ENCODE results near the gene CDK15.

Gene CDK15

DNA sequence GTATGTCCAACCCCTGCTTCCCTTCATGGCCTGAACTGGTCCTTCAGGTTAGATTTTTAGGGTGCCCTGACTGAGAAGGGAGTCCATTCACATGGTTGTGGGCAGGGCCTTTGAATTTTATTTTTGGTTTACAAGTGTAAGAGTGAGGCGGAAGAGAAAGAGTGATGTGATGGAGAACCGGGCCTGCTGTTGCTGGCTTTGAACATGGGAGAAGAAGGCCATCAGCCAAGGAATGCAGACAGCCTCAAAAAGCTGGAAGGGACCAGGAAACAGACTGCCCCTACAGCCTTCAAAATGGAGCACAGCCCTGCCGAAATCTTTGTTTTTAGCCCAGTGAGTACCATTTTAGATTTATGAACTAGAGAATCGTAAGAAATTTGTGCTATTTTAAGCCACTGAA, 105.0 kb downstream of the CDK15 start:
- H3K9me3 ChIP-seq (ENCODE audit: control insufficient read depth, insufficient read depth, low read depth, low read length) = no peaks in the 10 kb centered on the region
- H3K27ac ChIP-seq (ENCODE audit: extremely low read depth, low read depth, low read length) = no peak overlapping the region
- H3K4me3 ChIP-seq (ENCODE audit: low read depth, low read length) = no peak overlapping the region
- POLR2A ChIA-PET = no interaction called here
- CTCF ChIA-PET = no interaction called here
- TF ChIP-seq ZNF626 (tag by site-specific recombination; IDR thresholded peaks at IDR 0.05) (no peak), ZNF488 (tag by site-specific recombination; IDR thresholded peaks at IDR 0.05) (no peak), ZNF133 (tag by site-specific recombination; IDR thresholded peaks at IDR 0.05) (no peak), RBAK (tag by site-specific recombination; IDR thresholded peaks at IDR 0.05) (no peak), ZNF560 (tag by site-specific recombination; IDR thresholded peaks at IDR 0.05; ENCODE audit: borderline replicate concordance) (no peak), KLF17 (tag by site-specific recombination; IDR thresholded peaks at IDR 0.05) (no peak)
- TF ChIP-seq, protein P1, sequence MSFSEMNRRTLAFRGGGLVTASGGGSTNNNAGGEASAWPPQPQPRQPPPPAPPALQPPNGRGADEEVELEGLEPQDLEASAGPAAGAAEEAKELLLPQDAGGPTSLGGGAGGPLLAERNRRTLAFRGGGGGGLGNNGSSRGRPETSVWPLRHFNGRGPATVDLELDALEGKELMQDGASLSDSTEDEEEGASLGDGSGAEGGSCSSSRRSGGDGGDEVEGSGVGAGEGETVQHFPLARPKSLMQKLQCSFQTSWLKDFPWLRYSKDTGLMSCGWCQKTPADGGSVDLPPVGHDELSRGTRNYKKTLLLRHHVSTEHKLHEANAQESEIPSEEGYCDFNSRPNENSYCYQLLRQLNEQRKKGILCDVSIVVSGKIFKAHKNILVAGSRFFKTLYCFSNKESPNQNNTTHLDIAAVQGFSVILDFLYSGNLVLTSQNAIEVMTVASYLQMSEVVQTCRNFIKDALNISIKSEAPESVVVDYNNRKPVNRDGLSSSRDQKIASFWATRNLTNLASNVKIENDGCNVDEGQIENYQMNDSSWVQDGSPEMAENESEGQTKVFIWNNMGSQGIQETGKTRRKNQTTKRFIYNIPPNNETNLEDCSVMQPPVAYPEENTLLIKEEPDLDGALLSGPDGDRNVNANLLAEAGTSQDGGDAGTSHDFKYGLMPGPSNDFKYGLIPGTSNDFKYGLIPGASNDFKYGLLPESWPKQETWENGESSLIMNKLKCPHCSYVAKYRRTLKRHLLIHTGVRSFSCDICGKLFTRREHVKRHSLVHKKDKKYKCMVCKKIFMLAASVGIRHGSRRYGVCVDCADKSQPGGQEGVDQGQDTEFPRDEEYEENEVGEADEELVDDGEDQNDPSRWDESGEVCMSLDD (tag by site-specific recombination; IDR thresholded peaks at IDR 0.05) = no peak
- peaks cover 7% of the 10 kb centered on the region for H3K4me1 ChIP-seq (ENCODE audit: control insufficient read depth, insufficient read depth, low read length)
- no peaks in the 10 kb centered on the region for H3K36me3 ChIP-seq (ENCODE audit: control insufficient read depth in 2 of 2, insufficient read depth in 1 of 2, low read length in 2 of 2)

GRCh38 chr2:201913201-201913600, 106.9 kb downstream of the CDK15 start:
- POLR2A ChIA-PET = no interaction called here
- CTCF ChIA-PET = interaction anchor here (0.9 kb wide), 1 partner anchor 100 kb away, joined by 3 read pairs; no protein-coding TSS in a partner anchor
- TF ChIP-seq SP2 (tag by site-specific recombination; IDR thresholded peaks at IDR 0.05) = no peak
- no peak for TF ChIP-seq ZNF837 (tag by site-specific recombination; IDR thresholded peaks at IDR 0.05)
- TF ChIP-seq BCL11B (tag by site-specific recombination; IDR thresholded peaks at IDR 0.05; ENCODE audit: low read depth) = no peak
- no peak for TF ChIP-seq ZNF16 (tag by site-specific recombination; IDR thresholded peaks at IDR 0.05; ENCODE audit: low read depth)
- TF ChIP-seq ZNF701 (tag by site-specific recombination; IDR thresholded peaks at IDR 0.05) = no peak
- TF ChIP-seq ZSCAN16 (tag by site-specific recombination; IDR thresholded peaks at IDR 0.05) = no peak
- no peak for TF ChIP-seq ZNF302 (tag by site-specific recombination; IDR thresholded peaks at IDR 0.05; ENCODE audit: low read depth)
- no peak for TF ChIP-seq TRIM28 (IDR thresholded peaks at IDR 0.05; ENCODE audit: borderline replicate concordance, low read length)
- H3K4me1 ChIP-seq (ENCODE audit: control insufficient read depth, insufficient read depth, low read length) = peaks cover 7% of the 10 kb centered on the region
- no peaks in the 10 kb centered on the region for H3K36me3 ChIP-seq (ENCODE audit: control insufficient read depth in 2 of 2, insufficient read depth in 1 of 2, low read length in 2 of 2)
- H3K9me3 ChIP-seq (ENCODE audit: control insufficient read depth, insufficient read depth, low read depth, low read length) = no peaks in the 10 kb centered on the region
- H3K4me3 ChIP-seq (ENCODE audit: low read depth, low read length) = no peak overlapping the region
- no peak overlapping the region for H3K27ac ChIP-seq (ENCODE audit: extremely low read depth, low read depth, low read length)

DNA sequence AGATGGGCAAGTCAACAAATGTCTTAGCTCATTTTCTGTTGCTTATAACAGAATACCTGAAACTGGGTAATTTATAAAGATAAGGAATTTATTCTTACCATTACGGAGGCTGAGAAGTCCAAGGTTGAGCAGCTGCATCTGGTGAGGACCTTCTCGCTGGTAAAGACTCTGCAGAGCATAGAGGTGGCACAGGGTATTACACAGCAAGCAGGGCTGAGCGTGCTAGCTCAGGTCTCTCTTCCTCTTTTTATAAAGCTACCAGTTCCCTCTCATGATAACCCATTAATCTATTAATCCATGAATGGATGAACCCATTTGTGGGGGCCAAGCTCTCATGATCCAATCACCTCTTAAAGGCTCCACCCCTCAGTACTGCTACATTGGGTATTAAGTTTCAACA, 109.1 kb downstream of the CDK15 start:
- no peak overlapping the region for H3K27ac ChIP-seq (ENCODE audit: extremely low read depth, low read depth, low read length)
- no peaks in the 10 kb centered on the region for H3K36me3 ChIP-seq (ENCODE audit: control insufficient read depth in 2 of 2, insufficient read depth in 1 of 2, low read length in 2 of 2)
- H3K9me3 ChIP-seq (ENCODE audit: control insufficient read depth, insufficient read depth, low read depth, low read length) = no peaks in the 10 kb centered on the region
- ChIA-PET POLR2A (interaction anchor here (0.9 kb wide), 1 partner anchor 109 kb away, joined by 3 read pairs; the partner anchor contains the start of gene CDK15), CTCF (no interaction called here)
- H3K4me1 ChIP-seq (ENCODE audit: control insufficient read depth, insufficient read depth, low read length) = no peaks in the 10 kb centered on the region
- no peak overlapping the region for H3K4me3 ChIP-seq (ENCODE audit: low read depth, low read length)
- TF ChIP-seq ZNF654 (tag by site-specific recombination; IDR thresholded peaks at IDR 0.05; ENCODE audit: low read depth) = no peak
- no peak for TF ChIP-seq ZFHX2 (tag by site-specific recombination; conservative IDR thresholded peaks at IDR 0.05)
- TF ChIP-seq ZBTB20 (tag by site-specific recombination; IDR thresholded peaks at IDR 0.05) = no peak
- TF ChIP-seq ZBTB48 (tag by site-specific recombination; IDR thresholded peaks at IDR 0.05) = no peak
- no peak for TF ChIP-seq ZNF677 (tag by site-specific recombination; IDR thresholded peaks at IDR 0.05)
- TF ChIP-seq ELK4 (IDR thresholded peaks at IDR 0.05; ENCODE audit: borderline replicate concordance, low read depth, low read length) = no peak
- no peak for TF ChIP-seq ZNF514 (tag by site-specific recombination; IDR thresholded peaks at IDR 0.05)
- no peak for TF ChIP-seq YY1 (tag by site-specific recombination; IDR thresholded peaks at IDR 0.05)
- no peak for TF ChIP-seq ZNF560 (tag by site-specific recombination; IDR thresholded peaks at IDR 0.05; ENCODE audit: borderline replicate concordance)
- no peak for TF ChIP-seq RBAK (tag by site-specific recombination; IDR thresholded peaks at IDR 0.05)
- TF ChIP-seq PRDM1 (tag by site-specific recombination; IDR thresholded peaks at IDR 0.05) = no peak
- no peak for TF ChIP-seq ZNF664 (tag by site-specific recombination; IDR thresholded peaks at IDR 0.05)
- no peak for TF ChIP-seq ZNF335 (tag by site-specific recombination; conservative IDR thresholded peaks at IDR 0.05)
- TF ChIP-seq ZNF670 (tag by site-specific recombination; IDR thresholded peaks at IDR 0.05; ENCODE audit: low read depth) = no peak

Measured in HEK293 (cell line).